Measurements from ENCODE around the gene RDH16.
"Not testable (repeated sequence)": the region's sequence is repeated elsewhere in the genome, so short reads cannot be mapped to it uniquely, and the experiment has no call there.

RDH16 gene

DNA sequence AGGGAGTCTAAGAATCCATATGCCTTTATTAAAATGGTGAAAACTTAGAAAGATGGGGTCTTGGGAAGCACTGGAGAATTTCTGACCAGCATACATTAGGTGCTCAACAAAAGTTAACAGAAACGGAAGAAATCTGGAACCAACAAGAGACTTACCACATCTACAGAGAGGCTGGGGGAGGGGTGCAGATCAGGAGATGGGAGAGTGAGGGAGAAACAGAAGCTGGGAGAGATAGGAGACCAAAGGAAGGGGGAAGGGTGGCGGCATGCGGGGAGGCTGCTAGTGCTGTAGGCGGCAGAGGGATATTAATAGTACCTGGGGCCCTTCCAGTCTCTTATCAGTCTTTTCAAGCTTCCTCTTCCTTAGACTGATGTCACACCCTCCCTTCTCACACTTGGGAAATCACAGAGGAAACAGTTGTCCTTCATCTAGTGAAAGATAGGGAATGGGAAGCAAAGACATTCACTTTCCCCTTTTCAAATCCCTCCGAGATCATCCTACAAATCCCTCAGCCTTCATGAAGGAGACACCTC lies 30.9 kb upstream of the RDH16 start:
- no peaks in the 10 kb centered on the region for H3K9me2 ChIP-seq (replicated peaks; ENCODE audit: low read depth, low read length)
- H3F3A ChIP-seq (ENCODE audit: low read depth): no peaks in the 10 kb centered on the region; the same call in 1 of the 2 replicates
- H3K4me1 ChIP-seq (ENCODE audit: insufficient read depth, low read length, poor library complexity, severe bottlenecking): peaks cover 16% of the 10 kb centered on the region
- no peak overlapping the region for H3K4me2 ChIP-seq (ENCODE audit: low read depth, low read length, poor library complexity, severe bottlenecking)
- H3K27me3 ChIP-seq (ENCODE audit: insufficient read depth, low read length, poor library complexity, severe bottlenecking): no peaks in the 10 kb centered on the region
- H4K20me1 ChIP-seq (ENCODE audit: insufficient read depth, low read length, poor library complexity, severe bottlenecking): no peaks in the 10 kb centered on the region
- no peaks in the 10 kb centered on the region for H3K36me3 ChIP-seq (ENCODE audit: insufficient read depth, low read length)
- no peaks in the 10 kb centered on the region for H3K79me2 ChIP-seq (ENCODE audit: insufficient read depth, low read length)
- TF ChIP-seq, protein P1, sequence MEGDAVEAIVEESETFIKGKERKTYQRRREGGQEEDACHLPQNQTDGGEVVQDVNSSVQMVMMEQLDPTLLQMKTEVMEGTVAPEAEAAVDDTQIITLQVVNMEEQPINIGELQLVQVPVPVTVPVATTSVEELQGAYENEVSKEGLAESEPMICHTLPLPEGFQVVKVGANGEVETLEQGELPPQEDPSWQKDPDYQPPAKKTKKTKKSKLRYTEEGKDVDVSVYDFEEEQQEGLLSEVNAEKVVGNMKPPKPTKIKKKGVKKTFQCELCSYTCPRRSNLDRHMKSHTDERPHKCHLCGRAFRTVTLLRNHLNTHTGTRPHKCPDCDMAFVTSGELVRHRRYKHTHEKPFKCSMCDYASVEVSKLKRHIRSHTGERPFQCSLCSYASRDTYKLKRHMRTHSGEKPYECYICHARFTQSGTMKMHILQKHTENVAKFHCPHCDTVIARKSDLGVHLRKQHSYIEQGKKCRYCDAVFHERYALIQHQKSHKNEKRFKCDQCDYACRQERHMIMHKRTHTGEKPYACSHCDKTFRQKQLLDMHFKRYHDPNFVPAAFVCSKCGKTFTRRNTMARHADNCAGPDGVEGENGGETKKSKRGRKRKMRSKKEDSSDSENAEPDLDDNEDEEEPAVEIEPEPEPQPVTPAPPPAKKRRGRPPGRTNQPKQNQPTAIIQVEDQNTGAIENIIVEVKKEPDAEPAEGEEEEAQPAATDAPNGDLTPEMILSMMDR (conservative IDR thresholded peaks at IDR 0.05; ENCODE audit: low read length): no peak
- TF ChIP-seq EZH2phosphoT487 (IDR thresholded peaks at IDR 0.05; ENCODE audit: borderline replicate concordance): no peak
- H2AFZ ChIP-seq (ENCODE audit: low read length): no peak overlapping the region
- no peaks in the 10 kb centered on the region for H3K9me3 ChIP-seq (ENCODE audit: insufficient read depth, low read depth, low read length)
- no peak overlapping the region for H3K4me3 ChIP-seq (ENCODE audit: low read length, poor library complexity, severe bottlenecking)
- no peak overlapping the region for H3K9ac ChIP-seq (ENCODE audit: low read depth, low read length, poor library complexity, severe bottlenecking)

DNA sequence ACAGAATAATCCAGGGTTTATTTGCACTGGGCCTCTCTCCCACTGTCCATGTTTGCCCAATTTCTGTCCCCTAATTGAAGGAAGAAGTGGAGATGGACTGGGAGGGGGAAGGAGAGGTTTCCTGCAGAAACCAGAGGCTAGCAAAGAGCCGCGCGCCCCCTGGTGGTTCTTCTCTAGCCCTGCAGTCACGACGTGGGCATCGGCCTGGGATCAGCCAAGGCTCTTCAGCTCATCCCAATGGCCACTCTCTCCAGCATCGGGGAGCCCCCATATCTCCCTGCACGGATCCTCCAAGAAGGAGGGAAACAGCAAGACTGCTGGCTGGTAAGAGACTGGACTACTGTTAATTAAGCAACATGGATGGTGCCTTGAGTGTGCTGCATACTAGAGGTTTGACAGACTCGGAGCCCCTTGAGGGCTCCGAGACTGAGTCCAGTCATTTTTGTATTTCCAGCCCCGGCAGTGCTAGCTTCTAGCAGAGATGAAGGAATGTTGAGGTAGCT lies 30.2 kb upstream of the RDH16 start:
- H4K20me1 ChIP-seq (ENCODE audit: insufficient read depth, low read length, poor library complexity, severe bottlenecking): no peaks in the 10 kb centered on the region
- H3K9me2 ChIP-seq (replicated peaks; ENCODE audit: low read depth, low read length): no peaks in the 10 kb centered on the region
- H3K4me1 ChIP-seq (ENCODE audit: insufficient read depth, low read length, poor library complexity, severe bottlenecking): peaks cover 16% of the 10 kb centered on the region
- peak overlapping the region; percentile 42; the same call in 1 of the 2 replicates for H2AFZ ChIP-seq (ENCODE audit: low read length)
- H3F3A ChIP-seq (ENCODE audit: low read depth): no peaks in the 10 kb centered on the region; the same call in 1 of the 2 replicates
- H3K27me3 ChIP-seq (ENCODE audit: insufficient read depth, low read length, poor library complexity, severe bottlenecking): no peaks in the 10 kb centered on the region
- H3K79me2 ChIP-seq (ENCODE audit: insufficient read depth, low read length): no peaks in the 10 kb centered on the region
- no peaks in the 10 kb centered on the region for H3K9me3 ChIP-seq (ENCODE audit: insufficient read depth, low read depth, low read length)
- no peak overlapping the region for H3K9ac ChIP-seq (ENCODE audit: low read depth, low read length, poor library complexity, severe bottlenecking)
- no peak overlapping the region for H3K4me3 ChIP-seq (ENCODE audit: low read length, poor library complexity, severe bottlenecking)
- H3K36me3 ChIP-seq (ENCODE audit: insufficient read depth, low read length): no peaks in the 10 kb centered on the region
- no peak overlapping the region for H3K4me2 ChIP-seq (ENCODE audit: low read depth, low read length, poor library complexity, severe bottlenecking)
- TF ChIP-seq, protein P1 (conservative IDR thresholded peaks at IDR 0.05; ENCODE audit: low read length): peak; percentile 95
- TF ChIP-seq EZH2phosphoT487 (IDR thresholded peaks at IDR 0.05; ENCODE audit: borderline replicate concordance): no peak

DNA sequence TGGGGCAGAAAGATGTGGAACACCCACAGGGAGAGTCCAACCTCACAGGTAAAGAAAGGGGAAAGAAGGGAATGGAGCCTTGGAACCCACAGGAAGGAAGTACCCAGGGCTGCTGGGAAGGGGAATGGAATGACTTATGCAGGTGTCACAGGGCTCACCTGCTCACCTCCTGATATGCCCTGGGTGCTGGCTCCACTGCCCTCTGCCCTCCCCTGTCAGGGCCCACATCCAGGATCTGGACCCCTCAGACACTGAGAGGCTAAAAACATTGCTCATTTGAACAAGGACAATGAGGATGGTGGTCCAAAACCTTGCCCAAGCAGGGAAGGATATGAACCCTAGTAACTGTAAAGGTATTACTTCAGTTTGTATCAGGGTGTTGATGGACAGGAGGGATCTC lies 29.6 kb upstream of the RDH16 start:
- no peaks in the 10 kb centered on the region; the same call in 1 of the 2 replicates for H3F3A ChIP-seq (ENCODE audit: low read depth)
- H3K4me3 ChIP-seq (ENCODE audit: low read length, poor library complexity, severe bottlenecking): no peak overlapping the region
- H3K4me1 ChIP-seq (ENCODE audit: insufficient read depth, low read length, poor library complexity, severe bottlenecking): peaks cover 16% of the 10 kb centered on the region
- no peaks in the 10 kb centered on the region for H3K27me3 ChIP-seq (ENCODE audit: insufficient read depth, low read length, poor library complexity, severe bottlenecking)
- no peaks in the 10 kb centered on the region for H3K9me2 ChIP-seq (replicated peaks; ENCODE audit: low read depth, low read length)
- no peak overlapping the region for H3K9ac ChIP-seq (ENCODE audit: low read depth, low read length, poor library complexity, severe bottlenecking)
- H3K4me2 ChIP-seq (ENCODE audit: low read depth, low read length, poor library complexity, severe bottlenecking): no peak overlapping the region
- H3K36me3 ChIP-seq (ENCODE audit: insufficient read depth, low read length): no peaks in the 10 kb centered on the region
- no peaks in the 10 kb centered on the region for H3K9me3 ChIP-seq (ENCODE audit: insufficient read depth, low read depth, low read length)
- H3K79me2 ChIP-seq (ENCODE audit: insufficient read depth, low read length): no peaks in the 10 kb centered on the region
- TF ChIP-seq, protein P1 (conservative IDR thresholded peaks at IDR 0.05; ENCODE audit: low read length): no peak
- TF ChIP-seq EZH2phosphoT487 (IDR thresholded peaks at IDR 0.05; ENCODE audit: borderline replicate concordance): no peak
- no peaks in the 10 kb centered on the region for H4K20me1 ChIP-seq (ENCODE audit: insufficient read depth, low read length, poor library complexity, severe bottlenecking)
- H2AFZ ChIP-seq (ENCODE audit: low read length): peak overlapping the region; percentile 42; the same call in 1 of the 2 replicates

DNA sequence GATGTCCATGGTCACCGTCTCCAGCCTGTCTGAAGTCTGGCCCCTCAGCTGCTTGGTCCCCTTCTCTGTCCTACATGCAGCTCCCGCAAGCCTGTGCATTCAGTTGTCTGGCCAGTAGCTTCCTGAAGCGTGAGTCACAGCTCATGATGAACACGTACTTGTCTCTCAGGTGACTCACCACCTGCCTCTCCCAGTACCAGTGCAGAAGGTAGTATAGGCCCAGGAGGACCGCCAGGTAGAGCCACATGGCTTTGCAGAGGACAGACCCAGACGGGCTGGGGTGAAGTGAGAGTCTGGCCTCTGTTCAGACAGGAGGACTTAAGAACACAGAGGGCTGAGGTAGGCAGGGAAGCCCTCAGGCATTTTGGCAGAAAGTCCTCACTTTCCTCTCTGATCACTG lies 28.3 kb upstream of the RDH16 start:
- H3K9ac ChIP-seq (ENCODE audit: low read depth, low read length, poor library complexity, severe bottlenecking); H3K27me3 ChIP-seq (ENCODE audit: insufficient read depth, low read length, poor library complexity, severe bottlenecking); H4K20me1 ChIP-seq (ENCODE audit: insufficient read depth, low read length, poor library complexity, severe bottlenecking); H3K79me2 ChIP-seq (ENCODE audit: insufficient read depth, low read length); H3K36me3 ChIP-seq (ENCODE audit: insufficient read depth, low read length); H3F3A ChIP-seq (ENCODE audit: low read depth); H3K9me3 ChIP-seq (ENCODE audit: insufficient read depth, low read depth, low read length); H2AFZ ChIP-seq (ENCODE audit: low read length); H3K4me1 ChIP-seq (ENCODE audit: insufficient read depth, low read length, poor library complexity, severe bottlenecking); H3K4me3 ChIP-seq (ENCODE audit: low read length, poor library complexity, severe bottlenecking); H3K9me2 ChIP-seq (replicated peaks; ENCODE audit: low read depth, low read length); H3K4me2 ChIP-seq (ENCODE audit: low read depth, low read length, poor library complexity, severe bottlenecking): not testable (repeated sequence)

Data from Loucy (cell line).